Caki2 (cell line): Measurements from ENCODE around the gene PLA2G7. TPM values are rescaled to one million over a fixed set of nuclear protein-coding genes. Genes with fewer than 3 reads are reported as not detected.

Source experiments
- total RNA-seq: library from RNA; depleted of rRNA; stranded (reverse); fragments of >200 nt; shearing (Covaris generic); gene quantifications from 2 replicates; pipeline ENCODE4 v1.2.3, GENCODE V29; 2014; ENCODE audit warnings: low replicate concordance; rRNA removed

The PLA2G7 gene
- total RNA-seq, 1 experiment from 2014 or later = 0.44 TPM

Other genes with a start within 250 kb of the PLA2G7 start
- 1.8 TPM in 1 of 2 replicates, not detected in the other for gene RCAN2, start 243.9 kb downstream of the PLA2G7 start, total RNA-seq
- gene CYP39A1, start 82.6 kb downstream of the PLA2G7 start, total RNA-seq = 0.95 and 8.9 TPM in 2 replicates
- gene SLC25A27, start 82.4 kb downstream of the PLA2G7 start, total RNA-seq = 4.6 and 7.6 TPM in 2 replicates
- gene TDRD6, start 47.5 kb downstream of the PLA2G7 start, total RNA-seq = not detected in 2 replicates
- not detected in 2 replicates for gene ANKRD66, start 11.6 kb upstream of the PLA2G7 start, total RNA-seq
- not detected in 2 replicates for gene MEP1A, start 58.0 kb upstream of the PLA2G7 start, total RNA-seq
- gene ADGRF5, start 186.6 kb upstream of the PLA2G7 start, total RNA-seq = not detected in 2 replicates